Upper lobe of right lung (tissue), 1 donor: ENCODE measurements around the gene HIGD1A. TPM values are rescaled to one million over a fixed set of nuclear protein-coding genes. Genes with fewer than 3 reads are reported as not detected.

Source experiments
- ATAC-seq: fragments of 200-7000 bp; cut with Tn5 transposase; one replicate; pipeline ENCODE4 v1.9.1; 2020; ENCODE audit warnings: mild to moderate bottlenecking, moderate library complexity
- DNase-seq: peaks from one replicate; pipeline ENCODE4 v3.0.0-alpha.2; 2020
- H3K27ac ChIP-seq: fragments of 200-600 bp; one replicate; pipeline ENCODE4 v1.8.0; 2022
- H3K27me3 ChIP-seq: fragments of 200-600 bp; one replicate; pipeline ENCODE4 v1.8.0; 2022; ENCODE audit warnings: mild to moderate bottlenecking
- H3K36me3 ChIP-seq: fragments of 200-600 bp; one replicate; pipeline ENCODE4 v1.8.0; 2022
- H3K4me1 ChIP-seq: fragments of 200-600 bp; one replicate; pipeline ENCODE4 v1.8.0; 2022
- H3K4me3 ChIP-seq: fragments of 200-600 bp; one replicate; pipeline ENCODE4 v1.8.0; 2022; ENCODE audit warnings: mild to moderate bottlenecking
- H3K9me3 ChIP-seq: fragments of 200-600 bp; one replicate; pipeline ENCODE4 v1.8.0; 2022
- CTCF ChIP-seq: fragments of 200-600 bp; IDR thresholded peaks from one replicate; pipeline ENCODE4 v1.8.0; 2022; ENCODE audit warnings: antibody characterized with exemption
- intact Hi-C: fragments of 100-400 bp; cut with DNase I; formaldehyde crosslinking; loops from one replicate; pipeline ENCODE4 v1.11.0; 2022
- total RNA-seq: library from RNA; stranded (reverse); fragmentation: NEBNext Ultra II Directional; extraction: Animal tissue kit (Norgen Biotek cat#: 25700); gene quantifications from one replicate; pipeline ENCODE4 v1.2.1, GENCODE V29; 2021
- donor health status: DM: no; HTN: yes; CAD: no; lungs with severe emphysema.

HIGD1A gene
- total RNA-seq, 1 donor from 2014 or later: 79.7 TPM

- no peak overlapping the region for H3K27ac ChIP-seq
- H3K27me3 ChIP-seq: no peaks in the 10 kb centered on the region
- ATAC-seq: peak; percentile 50
- H3K36me3 ChIP-seq: no peaks in the 10 kb centered on the region
- intact Hi-C loops: no loop called here
- no peak for DNase-seq
- no peak for TF ChIP-seq CTCF
- H3K4me3 ChIP-seq: no peak overlapping the region
- H3K4me1 ChIP-seq: peaks cover 14% of the 10 kb centered on the region
- no peaks in the 10 kb centered on the region for H3K9me3 ChIP-seq
Observed at GRCh38 chr3:42747581-42747980, 56.7 kb downstream of the HIGD1A start.

- no peaks in the 10 kb centered on the region for H3K9me3 ChIP-seq
- no peaks in the 10 kb centered on the region for H3K27me3 ChIP-seq
- DNase-seq: no peak
- peaks cover 14% of the 10 kb centered on the region for H3K4me1 ChIP-seq
- intact Hi-C loops: no loop called here
- ATAC-seq: peak; percentile 11
- no peaks in the 10 kb centered on the region for H3K36me3 ChIP-seq
- no peak overlapping the region for H3K4me3 ChIP-seq
- no peak for TF ChIP-seq CTCF
- H3K27ac ChIP-seq: peak overlapping the region; percentile 63
Observed at GRCh38 chr3:42746455-42747450, 57.5 kb downstream of the HIGD1A start.

- intact Hi-C loops: no loop called here
- DNase-seq (no peak), ATAC-seq (no peak)
- no peak for TF ChIP-seq CTCF
- Histone ChIP-seq H3K9me3 (no peaks in the 10 kb centered on the region), H3K27ac (peak overlapping the region; percentile 63), H3K36me3 (no peaks in the 10 kb centered on the region), H3K27me3 (no peaks in the 10 kb centered on the region), H3K4me1 (peaks cover 14% of the 10 kb centered on the region), H3K4me3 (no peak overlapping the region)
Observed at GRCh38 chr3:42745776-42746454, 58.4 kb downstream of the HIGD1A start.

DNA sequence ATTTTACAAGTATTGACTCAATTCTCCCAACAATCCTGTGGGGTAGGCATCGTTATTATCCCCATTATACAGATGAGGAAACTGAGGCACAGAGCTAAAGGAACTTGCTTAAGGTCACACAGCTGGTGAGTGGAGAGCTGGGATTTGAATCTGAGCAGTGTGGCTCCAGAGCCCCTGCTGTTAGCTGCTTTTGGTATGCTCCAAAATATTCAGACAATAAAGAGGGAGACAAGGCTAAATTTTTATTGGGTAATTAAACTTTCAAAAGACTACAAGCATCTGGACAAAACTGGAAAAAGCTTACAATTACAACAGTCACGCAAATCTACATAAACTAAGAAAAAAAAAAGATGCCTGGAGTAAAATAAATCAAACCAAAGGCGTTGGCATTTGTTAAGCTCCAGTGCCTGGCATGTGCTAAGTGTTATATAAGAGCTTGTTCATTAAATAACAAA lies 59.0 kb downstream of the HIGD1A start:
- no peak for DNase-seq
- no peaks in the 10 kb centered on the region for H3K9me3 ChIP-seq
- no peaks in the 10 kb centered on the region for H3K36me3 ChIP-seq
- H3K27me3 ChIP-seq: no peaks in the 10 kb centered on the region
- no peak overlapping the region for H3K4me3 ChIP-seq
- intact Hi-C loops: no loop called here
- no peak for ATAC-seq
- H3K4me1 ChIP-seq: peaks cover 14% of the 10 kb centered on the region
- TF ChIP-seq CTCF: no peak
- no peak overlapping the region for H3K27ac ChIP-seq

DNA sequence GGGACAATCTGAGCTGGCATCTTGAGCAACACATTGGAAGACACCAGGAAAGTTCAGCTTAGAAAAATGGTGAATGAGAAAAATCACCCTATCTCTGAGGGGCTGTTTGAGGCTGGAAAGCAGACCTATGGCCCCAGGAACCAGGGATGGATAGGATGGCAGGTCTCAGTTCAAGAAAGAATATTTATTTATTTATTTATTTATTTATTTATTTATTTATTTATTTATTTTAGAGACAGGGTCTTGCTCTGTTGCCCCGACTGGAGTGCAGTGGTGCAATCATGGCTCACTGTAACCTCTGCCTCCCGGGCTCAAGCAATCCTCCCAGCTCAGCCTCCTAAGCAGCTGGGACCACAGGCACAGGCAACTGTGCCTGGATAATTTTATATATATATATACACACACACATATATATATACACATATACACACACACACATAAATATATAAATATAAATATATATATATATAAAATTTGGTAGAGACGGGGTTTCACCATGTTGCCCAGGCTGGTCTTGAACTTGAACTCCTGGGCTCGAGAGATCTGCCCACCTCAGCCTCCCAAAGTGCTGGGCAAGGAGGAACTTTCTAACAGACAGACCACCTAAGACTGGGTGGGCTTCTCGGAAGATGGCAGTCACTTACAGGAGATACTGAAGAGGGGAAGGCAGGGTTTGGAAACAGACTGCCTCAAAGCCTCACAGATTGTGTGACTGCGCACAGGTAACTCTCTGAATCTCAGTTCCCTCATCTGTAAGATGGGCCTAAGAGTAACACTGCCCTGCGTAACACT lies 60.9 kb downstream of the HIGD1A start:
- Histone ChIP-seq H3K4me3 (no peak overlapping the region), H3K9me3 (no peaks in the 10 kb centered on the region), H3K36me3 (no peaks in the 10 kb centered on the region), H3K27me3 (no peaks in the 10 kb centered on the region), H3K4me1 (peaks cover 14% of the 10 kb centered on the region), H3K27ac (no peak overlapping the region)
- ATAC-seq: no peak
- DNase-seq: no peak
- intact Hi-C loops: no loop called here
- no peak for TF ChIP-seq CTCF
